Measurements from ENCODE around the gene TRAPPC14. TPM values are rescaled to one million over a fixed set of nuclear protein-coding genes. Genes with fewer than 3 reads are reported as not detected.

TRAPPC14 gene
- total and polyA plus RNA-seq, 9 of the 15 experiments (the other 6 are each of a cell fraction or from before 2014, with no cell fraction given) = 0.42 to 45.9 (median 18.2) TPM

GRCh38 chr7:100152404-100152803 lies 6.1 kb downstream of the TRAPPC14 start (continued):
- TF ChIP-seq, protein P1, sequence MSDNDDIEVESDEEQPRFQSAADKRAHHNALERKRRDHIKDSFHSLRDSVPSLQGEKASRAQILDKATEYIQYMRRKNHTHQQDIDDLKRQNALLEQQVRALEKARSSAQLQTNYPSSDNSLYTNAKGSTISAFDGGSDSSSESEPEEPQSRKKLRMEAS (CRISPR knock-in tag; IDR thresholded peaks at IDR 0.05) = no peak
- TF ChIP-seq ZNF347 (CRISPR knock-in tag; IDR thresholded peaks at IDR 0.05; ENCODE audit: low read depth) (no peak), TSC22D4 (tag; IDR thresholded peaks at IDR 0.05) (no peak), ZNF41 (CRISPR knock-in tag; conservative IDR thresholded peaks at IDR 0.05) (no peak), MAFF (IDR thresholded peaks at IDR 0.05; ENCODE audit: low read length) (peak; percentile 83), FOXK2 (conservative IDR thresholded peaks at IDR 0.05 in 1 of 2, IDR thresholded peaks at IDR 0.05 in 1 of 2; ENCODE audit: low read depth in 2 of 2) (peak in 1 of 2 experiments; percentile 19; a peak in 1 of 4 replicates), DPF2 (IDR thresholded peaks at IDR 0.05) (peak; percentile 30; the same call in 1 of the 2 replicates), MAFK (IDR thresholded peaks at IDR 0.05; ENCODE audit: low read length) (peak; percentile 76), CEBPB (tag; IDR thresholded peaks at IDR 0.05) (no peak), ESRRA (IDR thresholded peaks at IDR 0.05; ENCODE audit: borderline replicate concordance, low read depth) (peak; percentile 99), REST (IDR thresholded peaks at IDR 0.05; ENCODE audit: borderline replicate concordance) (no peak), REST (CRISPR knock-in tag; IDR thresholded peaks at IDR 0.05; ENCODE audit: low read depth) (no peak), EP400 (IDR thresholded peaks at IDR 0.05) (0 out of 2 replicates have a peak, but pooled peaks have one; percentile 26)
- TF ChIP-seq, protein P2, sequence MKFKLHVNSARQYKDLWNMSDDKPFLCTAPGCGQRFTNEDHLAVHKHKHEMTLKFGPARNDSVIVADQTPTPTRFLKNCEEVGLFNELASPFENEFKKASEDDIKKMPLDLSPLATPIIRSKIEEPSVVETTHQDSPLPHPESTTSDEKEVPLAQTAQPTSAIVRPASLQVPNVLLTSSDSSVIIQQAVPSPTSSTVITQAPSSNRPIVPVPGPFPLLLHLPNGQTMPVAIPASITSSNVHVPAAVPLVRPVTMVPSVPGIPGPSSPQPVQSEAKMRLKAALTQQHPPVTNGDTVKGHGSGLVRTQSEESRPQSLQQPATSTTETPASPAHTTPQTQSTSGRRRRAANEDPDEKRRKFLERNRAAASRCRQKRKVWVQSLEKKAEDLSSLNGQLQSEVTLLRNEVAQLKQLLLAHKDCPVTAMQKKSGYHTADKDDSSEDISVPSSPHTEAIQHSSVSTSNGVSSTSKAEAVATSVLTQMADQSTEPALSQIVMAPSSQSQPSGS (CRISPR knock-in tag; IDR thresholded peaks at IDR 0.05) = no peak
- TF ChIP-seq, protein P3, sequence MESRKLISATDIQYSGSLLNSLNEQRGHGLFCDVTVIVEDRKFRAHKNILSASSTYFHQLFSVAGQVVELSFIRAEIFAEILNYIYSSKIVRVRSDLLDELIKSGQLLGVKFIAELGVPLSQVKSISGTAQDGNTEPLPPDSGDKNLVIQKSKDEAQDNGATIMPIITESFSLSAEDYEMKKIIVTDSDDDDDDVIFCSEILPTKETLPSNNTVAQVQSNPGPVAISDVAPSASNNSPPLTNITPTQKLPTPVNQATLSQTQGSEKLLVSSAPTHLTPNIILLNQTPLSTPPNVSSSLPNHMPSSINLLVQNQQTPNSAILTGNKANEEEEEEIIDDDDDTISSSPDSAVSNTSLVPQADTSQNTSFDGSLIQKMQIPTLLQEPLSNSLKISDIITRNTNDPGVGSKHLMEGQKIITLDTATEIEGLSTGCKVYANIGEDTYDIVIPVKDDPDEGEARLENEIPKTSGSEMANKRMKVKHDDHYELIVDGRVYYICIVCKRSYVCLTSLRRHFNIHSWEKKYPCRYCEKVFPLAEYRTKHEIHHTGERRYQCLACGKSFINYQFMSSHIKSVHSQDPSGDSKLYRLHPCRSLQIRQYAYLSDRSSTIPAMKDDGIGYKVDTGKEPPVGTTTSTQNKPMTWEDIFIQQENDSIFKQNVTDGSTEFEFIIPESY (CRISPR knock-in tag; IDR thresholded peaks at IDR 0.05) = no peak
